Subcutaneous adipose tissue (tissue), 4 donors: Measurements from ENCODE around the gene ENPEP. TPM values are rescaled to one million over a fixed set of nuclear protein-coding genes. Genes with fewer than 3 reads are reported as not detected.

Experiments
- CTCF ChIP-seq: fragments of 450-650 bp; IDR thresholded peaks from one replicate; pipeline ENCODE4 v1.5.1; 2016; ENCODE audit warnings: low read depth, mild to moderate bottlenecking, control low read depth, antibody characterized with exemption, moderate library complexity
- total RNA-seq, 4 donors: library from RNA; depleted of rRNA; stranded (reverse); fragments of >200 nt; gene quantifications; one replicate each; pipeline ENCODE4 v1.1.0, GENCODE V29; 2016

Gene ENPEP
- total RNA-seq, 4 donors from 2014 or later, result 3.4 to 16.0 (median 9.5) TPM

- TF ChIP-seq CTCF, result no peak
Observed at GRCh38 chr4:110458494-110459266, 17.3 kb upstream of the ENPEP start.

GRCh38 chr4:110460074-110460746, 15.7 kb upstream of the ENPEP start:
- TF ChIP-seq CTCF, result no peak

DNA sequence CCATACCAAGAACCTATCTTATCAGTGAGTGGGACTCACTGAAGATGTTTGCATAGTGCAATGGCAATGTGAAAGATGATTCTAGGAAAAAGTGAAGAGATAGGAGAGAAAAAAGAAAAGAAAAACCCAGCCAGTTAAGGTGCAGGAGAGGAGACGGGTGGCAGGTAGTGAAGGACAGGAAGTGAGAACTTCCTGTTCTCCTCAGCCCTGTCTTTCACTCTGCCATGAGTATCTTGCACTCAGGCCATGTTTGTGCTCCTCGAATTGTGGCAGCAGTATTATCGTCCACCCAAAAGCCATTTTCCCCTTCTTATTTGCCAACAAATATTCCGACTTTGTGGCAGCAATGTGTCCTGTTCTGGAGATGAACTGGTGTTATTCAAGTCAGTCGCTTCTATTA, 8.6 kb upstream of the ENPEP start:
- no peak for TF ChIP-seq CTCF

DNA sequence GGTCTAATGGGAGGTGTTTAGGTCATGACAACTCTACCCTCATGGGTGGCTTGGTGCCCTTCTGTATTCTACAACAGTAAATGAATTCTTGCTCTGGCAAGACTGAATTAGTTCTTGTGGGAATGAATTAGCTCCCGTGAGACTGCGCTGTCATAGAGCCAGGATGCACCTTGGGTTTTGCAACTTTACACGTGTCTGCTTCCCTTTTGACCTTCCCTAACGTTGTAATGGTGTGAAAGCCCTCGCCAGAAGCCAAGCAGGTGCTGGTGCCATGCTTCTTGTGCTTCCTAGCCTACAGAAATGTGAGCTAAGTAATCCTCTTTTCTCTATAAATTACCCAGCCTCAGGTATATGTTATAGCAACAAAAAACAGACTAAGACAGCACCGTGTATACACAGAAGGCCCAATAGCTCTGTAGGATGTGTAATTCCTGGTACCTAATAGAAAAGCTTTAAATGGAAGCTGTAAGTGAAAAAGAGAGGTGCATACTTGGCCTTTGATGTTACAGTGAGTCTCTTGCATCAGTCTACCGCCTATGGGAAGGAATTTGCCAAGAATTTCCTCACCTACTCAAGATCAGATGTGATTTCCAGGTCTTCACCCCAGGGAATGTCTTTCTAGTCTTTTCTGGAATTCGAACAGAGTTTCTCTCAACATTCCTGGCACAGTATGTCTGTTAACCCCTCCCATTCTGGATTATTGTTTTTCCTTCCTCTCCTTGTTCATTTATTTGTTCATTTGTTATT, 3.2 kb upstream of the ENPEP start:
- no peak for TF ChIP-seq CTCF

GRCh38 chr4:110474481-110474880, 1.5 kb upstream of the ENPEP start:
- TF ChIP-seq CTCF, result no peak

DNA sequence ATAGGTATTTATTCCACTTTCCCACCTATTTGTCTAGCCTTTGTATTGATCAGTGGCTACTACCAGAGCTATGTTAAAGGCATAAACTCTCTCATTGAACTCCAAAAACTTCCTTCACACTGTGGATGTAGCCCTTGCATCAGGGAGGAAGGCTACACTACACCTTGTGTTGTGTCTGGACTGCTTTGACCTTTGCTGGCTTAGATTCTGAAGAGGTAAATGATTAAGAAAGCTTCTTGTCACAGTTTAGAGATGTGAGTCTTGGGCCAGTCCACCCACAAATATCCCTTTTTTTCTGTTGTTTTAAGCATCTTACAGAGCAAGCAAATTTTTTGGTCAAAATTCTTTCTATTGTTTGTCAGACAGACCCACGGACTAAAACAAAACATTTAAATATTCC, 1.9 kb downstream of the ENPEP start:
- no peak for TF ChIP-seq CTCF

DNA sequence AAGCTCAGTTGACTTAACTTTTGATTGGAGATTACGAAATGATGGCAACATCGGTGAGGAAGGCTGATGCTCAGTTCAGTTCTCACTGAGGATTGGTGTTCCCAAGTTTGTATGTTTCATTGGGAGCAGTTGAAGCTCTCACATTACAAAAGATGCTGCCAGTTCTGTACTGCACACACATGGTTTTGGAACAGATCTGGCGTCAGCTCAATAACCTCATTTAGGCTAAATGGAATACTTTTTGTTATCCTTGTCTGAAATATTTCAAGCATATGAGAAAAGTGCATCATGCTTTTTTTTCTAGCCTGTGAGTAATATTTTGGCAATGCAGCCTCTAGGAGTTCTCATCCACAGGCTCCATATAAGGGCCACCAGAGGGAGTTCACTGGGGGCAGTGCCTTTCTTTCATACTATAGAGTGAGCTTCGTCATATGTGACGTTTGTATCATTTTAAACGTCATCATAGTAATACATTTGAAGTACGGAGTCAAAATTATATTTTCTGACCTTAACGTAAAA, 4.1 kb downstream of the ENPEP start:
- no peak for TF ChIP-seq CTCF
